GM12878 (cell line): Measurements from ENCODE around the gene NOTCH1. TPM values are rescaled to one million over a fixed set of nuclear protein-coding genes. Genes with fewer than 3 reads are reported as not detected.

Source experiments
- ATAC-seq: fragments of 200-7000 bp; cut with Tn5 transposase; 3 replicates; pipeline ENCODE4 v1.9.1; 2020; ENCODE audit warnings: mild to moderate bottlenecking, moderate library complexity
- BruUV-seq: library from RNA; stranded (reverse); fragments of 400-500 nt; replicated peaks from 2 replicates; lab custom pipeline; 2021; lab: Mats Ljungman, UMichigan
- CTCF ChIA-PET: fragments of 300-600 bp; sonication (Branson Sonifier 250); formaldehyde crosslinking; extraction: SDS; loops from one replicate; lab custom pipeline; 2021; ENCODE audit warnings: inconsistent platforms; lab: Yijun Ruan, JAX
- POLR2A ChIA-PET: fragments of 350-600 bp; formaldehyde crosslinking; extraction: SDS; loops from one replicate; lab custom pipeline; 2021; ENCODE audit warnings: inconsistent platforms; lab: Charles Lee
- RAD21 ChIA-PET: fragments of 300-600 bp; sonication (Branson Sonifier 250); formaldehyde crosslinking; loops from one replicate; lab custom pipeline; 2023; ENCODE audit warnings: antibody characterized with exemption; ENCODE audit not compliant: unreplicated experiment; lab: Charles Lee
- SMC1A ChIA-PET: fragments of 300-600 bp; sonication (Branson Sonifier 250); formaldehyde crosslinking; loops from one replicate; lab custom pipeline; 2023; ENCODE audit not compliant: unreplicated experiment, uncharacterized antibody; lab: Charles Lee
- DNase-seq: peaks from one replicate; pipeline ENCODE4 v3.0.0-alpha.2; 2011; ENCODE audit warnings: low read depth, low spot score
- FAIRE-seq: peaks from 3 replicates; lab custom pipeline; 2011; peaks lifted over from hg19 to GRCh38; lab: Jason Lieb, UNC
- H2AFZ ChIP-seq: 2 replicates; pipeline ENCODE4 v1.6.0; 2011; ENCODE audit warnings: low read depth, low read length, control low read depth; ENCODE audit not compliant: control insufficient read depth
- H3K27ac ChIP-seq: 2 replicates; pipeline ENCODE4 v1.5.1; 2011; ENCODE audit warnings: control low read depth; ENCODE audit not compliant: control insufficient read depth, insufficient read depth
- H3K27me3 ChIP-seq, 2 experiments: replicated peaks in 1 of 2; 2 replicates each; pipeline versions ENCODE4 v1.6.0 to v1.6.1; 2011; ENCODE audit warnings: low read length in 1 of 2; ENCODE audit not compliant: control insufficient read depth in 2 of 2, insufficient read depth in 2 of 2
- H3K36me3 ChIP-seq, 2 experiments: 2 replicates each; pipeline ENCODE4 v1.5.1; 2011; ENCODE audit warnings: low read length in 1 of 2; ENCODE audit not compliant: control insufficient read depth in 2 of 2, insufficient read depth in 2 of 2
- H3K4me1 ChIP-seq: 2 replicates; pipeline ENCODE4 v1.6.1; 2011; ENCODE audit warnings: mild to moderate bottlenecking, low read length, moderate library complexity, mixed read lengths; ENCODE audit not compliant: control insufficient read depth, insufficient read depth
- H3K4me2 ChIP-seq: 2 replicates; pipeline ENCODE4 v1.6.0; 2011; ENCODE audit warnings: control low read depth; ENCODE audit not compliant: control insufficient read depth, insufficient read depth
- H3K4me3 ChIP-seq: fragments of 200-600 bp; sonication (generic); 2 replicates; pipeline ENCODE4 v1.5.1; 2016
- H3K79me2 ChIP-seq: 2 replicates; pipeline ENCODE4 v1.6.0; 2011; ENCODE audit warnings: low read length; ENCODE audit not compliant: control insufficient read depth, insufficient read depth
- H3K9ac ChIP-seq: 2 replicates; pipeline ENCODE4 v1.8.0; 2011; ENCODE audit warnings: low read length, control low read depth, mixed read lengths; ENCODE audit not compliant: control insufficient read depth, insufficient read depth
- H3K9me3 ChIP-seq: replicated peaks from 3 replicates; pipeline ENCODE4 v1.5.1; 2011; ENCODE audit warnings: mild to moderate bottlenecking, low read length; ENCODE audit not compliant: control insufficient read depth, insufficient read depth
- H4K20me1 ChIP-seq: 2 replicates; pipeline ENCODE4 v1.6.0; 2011; ENCODE audit not compliant: control insufficient read depth, insufficient read depth
- JUNB ChIP-seq: IDR thresholded peaks from 2 replicates; pipeline ENCODE4 v1.6.1; 2016; ENCODE audit warnings: antibody characterized with exemption, mild to moderate bottlenecking
- RUNX3 ChIP-seq: IDR thresholded peaks from 2 replicates; pipeline ENCODE4 v1.6.1; 2012; ENCODE audit warnings: low read length, inconsistent platforms
- TAF1 ChIP-seq: IDR thresholded peaks from 2 replicates; pipeline ENCODE4 v1.6.1; 2011; ENCODE audit warnings: mild to moderate bottlenecking, low read depth, low read length, borderline replicate concordance
- YY1 ChIP-seq: IDR thresholded peaks from 2 replicates; pipeline ENCODE4 v1.6.1; 2011; ENCODE audit warnings: low read depth, mild to moderate bottlenecking, low read length
- ZNF217 ChIP-seq: fragments of 450-650 bp; IDR thresholded peaks from 2 replicates; pipeline ENCODE4 v1.6.1; 2017; ENCODE audit warnings: antibody characterized with exemption, mild to moderate bottlenecking
- WGBS: methylation state at CpG from one replicate; pipeline ENCODE4 v1.1.6; 2016; ENCODE audit warnings: low lambda C conversion rate; ENCODE audit not compliant: insufficient replicate concordance, insufficient coverage; ENCODE audit errors: missing lambda C conversion rate; 5-methylcytosine and 5-hydroxymethylcytosine counted together
- in situ Hi-C: fragments of 300-500 bp; cut with MboI; formaldehyde crosslinking; loops from 9 replicates; pipeline ENCODE4 v1.14.3; 2018; ENCODE audit warnings: mixed read lengths
- intact Hi-C: fragments of 100-400 bp; cut with micrococcal nuclease; formaldehyde crosslinking; loops from one replicate; pipeline ENCODE4 v1.14.2; 2022; ENCODE audit not compliant: unreplicated experiment
- polyA plus RNA-seq, 11 experiments: library from polyadenylated mRNA; depleted of rRNA in 4 of 11; unstranded in 6 of 11; stranded (reverse) in 5 of 11; fragments of >200 nt; fragmentation: Nextera tagmentation in 4 of 11; fragmentation: Illumina TruSeq in 1 of 11; extraction: Ambion mirVana in 4 of 11; extraction: Trizol in 1 of 11; gene quantifications; 1 replicate in 1 of 11; 2 replicates in 10 of 11; pipeline versions ENCODE4 v1.2.1 to v1.2.3, GENCODE V29; 2011 to 2016; ENCODE audit warnings: inconsistent platforms in 2 of 11, missing spikeins in 2 of 11, low read depth in 1 of 11
- total RNA-seq, 4 experiments: library from RNA; depleted of rRNA in 3 of 4; stranded (reverse); fragments of >200 nt in 3 of 4; fragmentation: Illumina TruSeq in 1 of 4; extraction: Trizol in 1 of 4; gene quantifications; 2 replicates each; pipeline versions ENCODE4 v1.2.1 to v1.2.3, GENCODE V29; 2013 to 2021
- TF ChIP-seq, protein P1 (sequence below), 3 experiments: IDR thresholded peaks in 2 of 3; conservative IDR thresholded peaks in 1 of 3; 2 replicates each; pipeline ENCODE4 v1.5.1; 2011; ENCODE audit warnings: low read depth in 3 of 3, low read length in 3 of 3, mild to moderate bottlenecking in 3 of 3, control low read depth in 2 of 3, moderate library complexity in 2 of 3, inconsistent platforms in 1 of 3, mixed read lengths in 1 of 3; ENCODE audit not compliant: control insufficient read depth in 2 of 3, insufficient read depth in 1 of 3; ENCODE audit errors: extremely low read depth in 1 of 3

Gene NOTCH1
- total and polyA plus RNA-seq, 10 of the 15 experiments (the other 5 are each of a cell fraction or from before 2014, with no cell fraction given), result 0.02 to 40.0 (median 3.7) TPM

DNA sequence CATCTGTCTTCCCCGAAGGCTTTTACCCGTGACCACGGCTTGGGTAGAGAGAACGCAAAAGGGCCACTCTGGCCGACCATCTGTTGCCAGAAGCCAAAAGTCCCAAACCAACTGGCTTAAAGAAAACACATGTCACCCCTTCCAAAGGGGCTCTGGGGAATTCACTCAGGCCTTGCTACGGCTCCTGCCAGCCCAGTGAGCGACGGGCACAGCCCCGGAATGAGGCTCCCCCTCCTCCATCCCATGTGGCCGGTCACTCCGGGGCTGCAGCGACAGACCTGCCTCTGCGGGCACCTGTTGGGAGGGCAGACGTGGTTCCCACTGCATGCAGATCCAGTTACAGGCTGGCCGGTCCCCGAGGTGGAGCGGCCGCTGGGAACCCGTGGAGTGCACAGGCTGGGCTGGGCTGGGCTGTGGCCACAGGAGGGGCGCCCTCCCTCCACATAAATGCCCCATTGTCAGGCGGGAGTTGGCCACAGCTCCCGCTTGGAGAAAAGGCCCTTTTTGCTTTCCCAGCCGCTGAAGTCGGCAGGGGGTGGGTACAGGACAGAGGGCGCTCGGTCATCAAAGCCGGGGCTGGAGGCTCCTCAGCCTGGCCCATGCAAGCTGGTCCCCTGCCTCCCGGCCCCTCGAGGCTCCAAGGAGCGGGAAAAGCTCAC is 19.9 kb downstream of the NOTCH1 start (continued):
- TF ChIP-seq, protein P1, sequence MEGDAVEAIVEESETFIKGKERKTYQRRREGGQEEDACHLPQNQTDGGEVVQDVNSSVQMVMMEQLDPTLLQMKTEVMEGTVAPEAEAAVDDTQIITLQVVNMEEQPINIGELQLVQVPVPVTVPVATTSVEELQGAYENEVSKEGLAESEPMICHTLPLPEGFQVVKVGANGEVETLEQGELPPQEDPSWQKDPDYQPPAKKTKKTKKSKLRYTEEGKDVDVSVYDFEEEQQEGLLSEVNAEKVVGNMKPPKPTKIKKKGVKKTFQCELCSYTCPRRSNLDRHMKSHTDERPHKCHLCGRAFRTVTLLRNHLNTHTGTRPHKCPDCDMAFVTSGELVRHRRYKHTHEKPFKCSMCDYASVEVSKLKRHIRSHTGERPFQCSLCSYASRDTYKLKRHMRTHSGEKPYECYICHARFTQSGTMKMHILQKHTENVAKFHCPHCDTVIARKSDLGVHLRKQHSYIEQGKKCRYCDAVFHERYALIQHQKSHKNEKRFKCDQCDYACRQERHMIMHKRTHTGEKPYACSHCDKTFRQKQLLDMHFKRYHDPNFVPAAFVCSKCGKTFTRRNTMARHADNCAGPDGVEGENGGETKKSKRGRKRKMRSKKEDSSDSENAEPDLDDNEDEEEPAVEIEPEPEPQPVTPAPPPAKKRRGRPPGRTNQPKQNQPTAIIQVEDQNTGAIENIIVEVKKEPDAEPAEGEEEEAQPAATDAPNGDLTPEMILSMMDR (IDR thresholded peaks at IDR 0.05 in 2 of 3, conservative IDR thresholded peaks at IDR 0.05 in 1 of 3; ENCODE audit: control insufficient read depth in 2 of 3, extremely low read depth in 1 of 3, insufficient read depth in 1 of 3, low read depth in 3 of 3, low read length in 3 of 3), result no peak
- TF ChIP-seq YY1, result no peak

DNA sequence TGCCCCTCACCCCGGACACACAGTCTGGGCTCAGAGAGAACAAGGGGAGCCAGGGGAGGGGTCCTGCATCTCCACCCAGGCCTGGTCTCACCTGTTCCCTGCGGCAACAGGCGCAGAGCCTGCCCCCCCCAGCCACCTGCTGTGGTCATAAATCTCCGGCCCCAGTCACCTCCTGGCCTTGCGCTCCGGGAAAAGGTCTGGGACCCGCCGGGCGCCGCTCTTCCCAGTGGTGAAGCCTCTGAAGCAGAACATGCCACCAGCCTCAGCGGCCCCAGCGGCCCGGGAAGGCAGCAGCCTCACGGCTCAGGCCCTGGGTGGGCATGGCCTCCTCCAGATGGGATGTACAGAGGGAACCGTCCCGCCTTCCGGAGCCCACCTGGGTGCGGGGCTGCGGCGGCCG is 20.6 kb downstream of the NOTCH1 start:
- FAIRE-seq (no peak), ATAC-seq (no peak), DNase-seq (no peak)
- no TSS peak for BruUV-seq
- Histone ChIP-seq H4K20me1 (no peaks in the 10 kb centered on the region), H2AFZ (no peak overlapping the region), H3K9ac (no peak overlapping the region), H3K79me2 (peaks cover 2% of the 10 kb centered on the region), H3K27ac (no peak overlapping the region), H3K4me2 (no peak overlapping the region), H3K4me1 (peaks cover 9% of the 10 kb centered on the region), H3K36me3 (peaks cover 0 to 14% of the 10 kb centered on the region in 2 experiments; a peak in 2 of 4 replicates), H3K27me3 (no peaks in the 10 kb centered on the region), H3K4me3 (no peak overlapping the region), H3K9me3 (no peaks in the 10 kb centered on the region)
- intact Hi-C loops (no loop called here), in situ Hi-C loops (no loop called here)
- POLR2A ChIA-PET, result no interaction called here
- TF ChIP-seq RUNX3, result no peak
- no peak for TF ChIP-seq ZNF217
- no peak for TF ChIP-seq TAF1
- TF ChIP-seq JUNB, result no peak
- 89% methylated on average over 21 of the region's 21 CpGs for WGBS
- CTCF ChIA-PET, result no interaction called here
- SMC1A ChIA-PET, result no interaction called here
- RAD21 ChIA-PET, result no interaction called here
